Stimulated activated CD8-positive, alpha-beta memory T cell treated with anti-CD3 and anti-CD28 coated beads, Interleukin-12 subunit alpha, Interleukin-12 subunit beta, amount 100 ng/mL, for 24 hours (primary cell): ENCODE data around the gene AHI1.
"Not testable (repeated sequence)": the region's sequence is repeated elsewhere in the genome, so short reads cannot be mapped to it uniquely, and the experiment has no call there.

ENCODE experiments used
- DNase-seq: peaks from one replicate; pipeline ENCODE4 v3.0.0-alpha.2; 2020; ENCODE audit errors: extremely low read depth

AHI1 gene

DNA sequence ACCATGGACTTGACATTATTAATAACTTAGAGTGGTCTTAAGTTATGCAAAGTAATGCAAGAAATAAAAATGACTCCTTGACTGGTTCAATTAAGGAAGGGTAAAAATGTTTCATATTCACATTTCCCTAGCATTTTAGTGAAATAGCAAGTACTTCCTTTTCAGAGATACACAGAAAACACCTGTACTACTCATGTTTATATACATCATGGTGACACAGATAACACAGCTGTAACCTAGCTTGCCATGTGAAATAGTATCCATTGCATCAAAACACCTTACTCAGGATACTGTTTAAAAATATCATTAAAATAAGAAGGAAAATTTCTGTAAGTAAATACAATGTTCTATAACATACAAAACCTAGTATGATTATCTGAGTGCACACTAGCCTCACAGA lies 102.4 kb downstream of the AHI1 start:
- no peak for DNase-seq

- DNase-seq = no peak
These were observed 104.3 kb downstream of the AHI1 start for GRCh38 chr6:135393289-135393688.

DNA sequence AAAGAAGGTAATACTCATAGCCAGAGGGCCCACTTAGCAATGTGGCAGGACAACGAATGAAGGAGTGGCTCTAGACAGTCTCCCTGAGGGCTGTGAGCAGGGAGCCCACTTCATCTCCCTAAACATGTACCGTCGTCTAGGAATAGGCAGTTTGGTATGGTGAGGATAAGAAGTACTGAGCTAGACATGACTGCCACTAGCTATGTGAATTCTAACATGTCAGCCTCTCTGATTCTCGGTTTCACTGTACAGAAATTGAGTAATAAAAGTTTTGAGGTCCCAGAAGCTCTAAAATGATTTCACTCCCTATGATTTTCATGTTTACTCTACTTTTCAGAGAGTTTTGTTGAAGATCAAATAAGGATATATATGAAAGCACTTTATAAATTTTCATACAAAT lies 107.1 kb downstream of the AHI1 start:
- DNase-seq = no peak

DNA sequence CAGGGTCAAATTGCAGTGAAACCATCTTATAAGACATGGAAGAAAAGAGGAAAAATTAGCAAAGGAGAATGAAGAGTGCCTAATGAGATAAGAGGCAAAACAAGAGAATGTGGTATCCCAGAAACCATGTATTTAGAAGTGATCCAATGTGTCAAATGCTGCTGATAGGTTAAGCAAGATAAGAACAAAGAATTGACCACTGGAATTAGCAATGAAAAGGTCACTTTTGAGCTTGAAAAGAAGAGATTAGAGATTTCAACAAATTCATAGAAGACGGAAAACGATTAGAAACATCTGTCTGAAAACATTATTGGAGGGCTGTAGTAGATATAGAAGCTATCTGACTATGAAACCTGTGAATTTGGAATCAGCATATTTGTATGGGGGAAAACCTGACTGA lies 112.2 kb downstream of the AHI1 start:
- DNase-seq = no peak

GRCh38 chr6:135383766-135384165 lies 113.8 kb downstream of the AHI1 start:
- no peak for DNase-seq

DNA sequence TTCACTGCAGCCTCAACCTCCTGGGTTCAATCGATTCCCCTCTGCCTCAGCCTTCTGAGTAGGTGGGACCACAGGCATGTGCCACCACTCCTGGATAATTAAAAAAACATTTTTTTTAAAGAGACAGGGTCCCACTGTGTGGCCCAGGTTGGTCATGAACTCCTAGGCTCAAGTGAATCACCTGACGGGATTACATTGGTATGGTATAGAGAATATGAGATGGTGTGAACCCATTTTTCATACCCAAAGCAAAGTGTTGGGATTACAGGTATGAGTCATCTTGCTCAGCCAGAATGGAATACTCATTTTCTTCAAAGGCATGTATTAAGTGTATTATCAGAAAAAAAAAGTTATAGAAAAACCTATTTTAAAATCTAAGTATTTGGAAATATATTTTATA lies 114.2 kb downstream of the AHI1 start:
- no peak for DNase-seq

DNA sequence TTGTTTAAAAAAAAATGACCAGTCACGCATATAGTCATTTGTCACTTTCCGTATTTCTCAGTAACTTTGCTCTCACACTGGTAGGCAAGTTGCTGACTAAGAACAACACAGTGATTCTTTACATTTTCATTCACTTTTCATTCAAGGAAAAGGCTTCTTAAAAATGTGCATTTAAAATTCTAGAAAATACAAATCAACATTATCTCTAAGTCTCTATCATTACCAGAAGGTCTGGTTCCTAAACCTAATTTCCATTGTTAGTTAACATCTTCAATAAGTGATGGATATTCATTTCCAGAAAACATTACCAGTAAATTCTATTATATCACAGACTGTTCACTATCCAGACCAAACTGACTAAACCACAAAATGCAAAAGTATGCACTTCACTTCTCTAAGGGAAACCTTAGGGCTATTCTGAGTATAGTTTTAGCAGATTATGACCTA lies 115.3 kb downstream of the AHI1 start:
- no peak for DNase-seq

- no peak for DNase-seq
These were observed 116.7 kb downstream of the AHI1 start for GRCh38 chr6:135380793-135381192.

- DNase-seq = no peak
These were observed 117.9 kb downstream of the AHI1 start for GRCh38 chr6:135379647-135380046.

GRCh38 chr6:135372758-135373157 lies 124.8 kb downstream of the AHI1 start:
- no peak for DNase-seq

DNA sequence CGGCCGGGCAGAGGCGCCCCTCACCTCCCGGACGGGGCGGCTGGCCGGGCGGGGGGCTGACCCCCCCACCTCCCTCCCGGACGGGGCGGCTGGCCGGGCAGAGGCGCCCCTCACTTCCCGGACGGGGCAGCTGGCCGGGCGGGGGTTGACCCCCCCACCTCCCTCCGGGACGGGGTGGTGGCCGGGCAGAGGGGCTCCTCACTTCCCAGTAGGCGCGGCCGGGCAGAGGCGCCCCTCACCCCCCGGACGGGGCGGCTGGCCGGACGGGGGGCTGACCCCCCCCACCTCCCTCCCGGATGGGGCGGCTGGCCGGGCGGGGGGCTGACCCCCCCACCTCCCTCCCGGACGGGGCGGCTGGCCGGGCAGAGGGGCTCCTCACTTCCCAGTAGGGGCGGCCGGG lies 133.9 kb downstream of the AHI1 start:
- not testable (repeated sequence) for DNase-seq

GRCh38 chr6:135362124-135362523 lies 135.4 kb downstream of the AHI1 start:
- no peak for DNase-seq

- DNase-seq = no peak
These were observed 137.3 kb downstream of the AHI1 start for GRCh38 chr6:135360222-135360621.

- no peak for DNase-seq
These were observed 138.6 kb downstream of the AHI1 start for GRCh38 chr6:135358985-135359384.

DNA sequence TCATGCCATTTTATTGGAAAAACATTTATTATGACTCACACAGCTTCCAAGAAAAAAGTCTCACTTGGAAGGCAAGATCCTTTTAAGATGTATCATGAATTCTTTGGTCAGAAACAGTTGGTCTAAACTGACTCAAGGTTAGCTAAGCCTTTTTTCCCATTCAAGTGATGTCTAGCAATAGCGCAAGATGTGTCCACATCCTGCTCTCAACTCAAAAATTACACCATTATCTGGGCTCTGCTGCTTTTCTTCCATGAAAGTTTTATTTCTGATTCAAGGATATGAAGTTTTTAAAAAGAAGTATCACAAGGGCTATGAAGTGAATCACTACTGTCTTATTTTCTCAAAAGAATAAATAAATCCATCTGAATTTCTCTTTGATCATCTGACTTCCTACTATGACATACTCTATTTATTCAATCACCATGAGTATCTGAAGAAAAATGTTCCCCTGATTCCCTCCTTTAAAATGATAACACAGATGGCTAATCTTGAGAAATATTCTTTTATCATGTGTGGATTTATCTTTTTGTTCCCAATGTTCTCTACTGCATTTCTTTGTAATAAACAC lies 139.2 kb downstream of the AHI1 start:
- no peak for DNase-seq

DNA sequence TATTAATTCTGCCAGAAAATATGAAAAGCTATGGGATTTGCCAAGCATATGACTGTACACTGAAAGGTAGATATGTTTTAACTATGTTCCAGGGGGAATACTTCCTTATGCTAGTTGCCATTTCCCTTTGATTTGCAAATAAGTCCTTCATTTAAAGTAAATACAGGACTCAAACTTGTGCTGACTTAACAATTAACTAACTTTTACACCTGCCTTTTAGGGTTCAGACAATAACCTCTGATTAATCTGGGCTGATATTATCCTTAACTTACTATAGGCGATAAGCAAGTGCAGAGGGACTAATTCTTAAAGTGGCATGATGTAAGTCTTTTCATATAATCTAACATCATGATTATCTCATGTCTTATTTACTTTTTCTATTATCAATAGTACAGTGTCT lies 143.1 kb downstream of the AHI1 start:
- no peak for DNase-seq

GRCh38 chr6:135353113-135353512 lies 144.4 kb downstream of the AHI1 start:
- DNase-seq = no peak

DNA sequence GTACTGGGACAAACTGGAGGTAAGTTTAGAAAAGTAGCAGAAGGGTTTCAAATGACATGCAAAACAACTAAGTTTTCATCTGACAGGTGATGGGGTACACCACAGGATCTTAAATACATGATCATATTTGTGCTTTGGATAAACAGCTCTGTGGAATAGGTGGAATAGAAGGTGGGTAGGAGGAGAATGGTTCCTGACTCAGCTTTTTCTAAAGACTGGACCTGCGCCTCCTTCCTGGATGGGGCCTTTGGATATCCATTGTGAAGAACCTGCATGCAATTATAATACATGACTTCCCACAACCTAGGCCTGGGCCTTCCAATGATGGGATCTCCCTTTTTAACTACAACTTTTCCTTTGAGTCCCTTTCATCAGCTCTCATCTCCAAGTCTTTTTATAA lies 145.9 kb downstream of the AHI1 start:
- no peak for DNase-seq

GRCh38 chr6:135347887-135348286 lies 149.7 kb downstream of the AHI1 start:
- DNase-seq = no peak

- no peak for DNase-seq
These were observed 150.8 kb downstream of the AHI1 start for GRCh38 chr6:135346747-135347146.

- no peak for DNase-seq
These were observed 153.0 kb downstream of the AHI1 start for GRCh38 chr6:135344526-135344925.

GRCh38 chr6:135339920-135340319 lies 157.6 kb downstream of the AHI1 start:
- DNase-seq = not testable (repeated sequence)

- DNase-seq = no peak
These were observed 163.4 kb downstream of the AHI1 start for GRCh38 chr6:135334169-135334568.

- DNase-seq = no peak
These were observed 166.5 kb downstream of the AHI1 start for GRCh38 chr6:135331002-135331401.
